ENCODE measurements around the gene PHC2. TPM values are rescaled to one million over a fixed set of nuclear protein-coding genes. Genes with fewer than 3 reads are reported as not detected.

PHC2 gene
- total and polyA plus RNA-seq, 11 donors = 79.7 to 194 (median 99.4) TPM

- WGBS, 4 donors = 0 to 1% (median 1%) methylated on average over 31 to 78 of the region's 78 CpGs
- intact Hi-C loops (cut with DNase I) = loop anchor here in 1 of 10 donors (5.0 kb wide), 2 partner anchors 52 to 92 kb away; partner anchors contain the start of gene ZNF362
- Histone ChIP-seq H3K4me1 (peaks cover 11 to 58% (median 48%) of the 10 kb centered on the region in 12 donors), H3K36me3 (peaks cover 0 to 18% (median 9%) of the 10 kb centered on the region in 9 donors), H3K27me3 (no peaks in the 10 kb centered on the region), H3K4me3 (peak overlapping the region; percentile 83 to 99 (median 95)), H3K27ac (peak overlapping the region; percentile 94 to 100 (median 99)), H3K9me3 (no peaks in the 10 kb centered on the region)
- peak in 3 of 4 donors; percentile 5 to 40 (median 24) for ATAC-seq
- TF ChIP-seq, protein P1, sequence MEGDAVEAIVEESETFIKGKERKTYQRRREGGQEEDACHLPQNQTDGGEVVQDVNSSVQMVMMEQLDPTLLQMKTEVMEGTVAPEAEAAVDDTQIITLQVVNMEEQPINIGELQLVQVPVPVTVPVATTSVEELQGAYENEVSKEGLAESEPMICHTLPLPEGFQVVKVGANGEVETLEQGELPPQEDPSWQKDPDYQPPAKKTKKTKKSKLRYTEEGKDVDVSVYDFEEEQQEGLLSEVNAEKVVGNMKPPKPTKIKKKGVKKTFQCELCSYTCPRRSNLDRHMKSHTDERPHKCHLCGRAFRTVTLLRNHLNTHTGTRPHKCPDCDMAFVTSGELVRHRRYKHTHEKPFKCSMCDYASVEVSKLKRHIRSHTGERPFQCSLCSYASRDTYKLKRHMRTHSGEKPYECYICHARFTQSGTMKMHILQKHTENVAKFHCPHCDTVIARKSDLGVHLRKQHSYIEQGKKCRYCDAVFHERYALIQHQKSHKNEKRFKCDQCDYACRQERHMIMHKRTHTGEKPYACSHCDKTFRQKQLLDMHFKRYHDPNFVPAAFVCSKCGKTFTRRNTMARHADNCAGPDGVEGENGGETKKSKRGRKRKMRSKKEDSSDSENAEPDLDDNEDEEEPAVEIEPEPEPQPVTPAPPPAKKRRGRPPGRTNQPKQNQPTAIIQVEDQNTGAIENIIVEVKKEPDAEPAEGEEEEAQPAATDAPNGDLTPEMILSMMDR (IDR thresholded peaks at IDR 0.05) = no peak
- DNase-seq = peak in 4 of 5 donors; percentile 58 to 82 (median 66)
Measured at GRCh38 chr1:33349081-33349759, 81.7 kb downstream of the PHC2 start.

DNA sequence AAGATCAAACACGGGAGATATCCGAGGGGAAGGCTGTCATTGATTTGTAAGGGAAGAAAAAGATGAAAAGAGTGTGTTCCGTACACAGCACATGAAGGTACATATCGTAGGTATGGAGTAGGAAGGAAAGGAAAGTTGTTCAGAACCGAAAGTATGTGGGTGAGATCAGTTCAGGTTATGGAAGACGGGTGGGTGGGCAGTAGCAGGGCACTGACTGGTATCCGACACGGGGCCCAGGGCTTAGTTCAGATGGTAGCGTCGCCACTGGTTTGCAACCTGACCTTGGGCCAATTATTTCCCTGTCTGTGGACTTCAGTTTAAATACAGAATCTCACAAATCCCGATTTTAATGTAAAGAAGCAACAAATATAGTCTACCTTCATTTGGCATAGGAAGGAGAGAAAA lies 82.2 kb downstream of the PHC2 start:
- ATAC-seq = peak in 2 of 4 donors; percentile 12 to 16
- Histone ChIP-seq H3K36me3 (peaks cover 0 to 16% (median 8%) of the 10 kb centered on the region in 9 donors), H3K27ac (peak overlapping the region; percentile 94 to 100 (median 99)), H3K4me3 (peak overlapping the region; percentile 83 to 99 (median 95)), H3K4me1 (peaks cover 17 to 64% (median 53%) of the 10 kb centered on the region in 12 donors), H3K9me3 (no peaks in the 10 kb centered on the region), H3K27me3 (no peaks in the 10 kb centered on the region)
- WGBS, 4 donors = 1% methylated on average over 11 of the region's 11 CpGs
- no peak for DNase-seq
- intact Hi-C loops (cut with DNase I) = loop anchor here in 1 of 10 donors (5.0 kb wide), 2 partner anchors 51 to 91 kb away; partner anchors contain the start of gene ZNF362
- no peak for TF ChIP-seq POLR2A (IDR thresholded peaks at IDR 0.05)
- TF ChIP-seq, protein P1 (IDR thresholded peaks at IDR 0.05) = no peak

DNA sequence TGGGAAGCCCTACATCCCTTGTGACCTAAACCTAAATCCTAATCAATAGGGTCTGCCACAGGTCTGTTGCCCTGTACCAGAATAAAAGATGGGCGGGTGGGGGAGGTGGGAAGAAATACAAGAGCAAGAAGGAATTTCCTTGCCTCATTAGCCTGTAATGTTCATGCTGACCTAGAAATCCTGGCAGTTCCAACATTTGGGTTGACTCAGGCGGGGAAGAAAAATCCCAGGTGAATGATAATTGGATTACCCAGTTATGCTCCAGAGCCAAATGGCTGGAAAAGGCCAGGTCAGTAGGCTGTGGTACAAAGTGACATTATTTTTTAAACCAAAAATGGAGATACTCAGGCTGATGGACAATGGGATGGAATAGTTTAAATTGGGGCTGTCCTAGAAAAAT lies 82.7 kb downstream of the PHC2 start:
- WGBS, 4 donors = 16 to 26% (median 24%) methylated on average over 2 of the region's 2 CpGs
- no peak for ATAC-seq
- H3K4me3 ChIP-seq = peak overlapping the region; percentile 83 to 99 (median 95)
- no peaks in the 10 kb centered on the region for H3K9me3 ChIP-seq
- no peak for DNase-seq
- no peaks in the 10 kb centered on the region for H3K27me3 ChIP-seq
- no peak for TF ChIP-seq POLR2A (IDR thresholded peaks at IDR 0.05)
- TF ChIP-seq, protein P1 (IDR thresholded peaks at IDR 0.05) = no peak
- peak overlapping the region; percentile 94 to 100 (median 99) for H3K27ac ChIP-seq
- intact Hi-C loops (cut with DNase I) = loop anchor here in 1 of 10 donors (5.0 kb wide), 2 partner anchors 51 to 91 kb away; partner anchors contain the start of gene ZNF362
- H3K4me1 ChIP-seq = peaks cover 20 to 69% (median 58%) of the 10 kb centered on the region in 12 donors
- H3K36me3 ChIP-seq = peaks cover 0 to 21% (median 8%) of the 10 kb centered on the region in 9 donors

DNA sequence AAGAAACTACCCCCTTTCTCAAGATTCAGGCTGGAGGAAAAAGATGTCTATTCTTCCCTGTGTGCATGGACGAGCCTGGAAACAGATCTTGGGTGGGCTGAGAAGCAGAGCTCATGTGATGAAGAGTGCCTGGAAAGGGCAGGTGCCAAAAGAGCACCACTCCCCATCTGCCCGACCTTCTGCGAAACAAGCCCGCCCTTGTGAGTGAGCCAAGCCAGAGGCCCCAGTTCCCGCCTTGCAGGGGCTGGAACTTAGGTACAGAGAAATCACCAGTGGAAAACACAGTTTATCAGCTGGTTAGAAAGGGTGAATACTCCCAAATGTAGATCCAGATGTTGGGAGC lies 83.3 kb downstream of the PHC2 start:
- H3K4me1 ChIP-seq = peaks cover 25 to 74% (median 64%) of the 10 kb centered on the region in 12 donors
- intact Hi-C loops (cut with DNase I) = loop anchor here in 1 of 10 donors (5.0 kb wide), 2 partner anchors 50 to 90 kb away; partner anchors contain the start of gene ZNF362
- no peaks in the 10 kb centered on the region for H3K9me3 ChIP-seq
- peak in 1 of 2 donors; percentile 21 for TF ChIP-seq POLR2A (IDR thresholded peaks at IDR 0.05)
- TF ChIP-seq, protein P1 (IDR thresholded peaks at IDR 0.05) = no peak
- 8 to 17% (median 11%) methylated on average over 5 of the region's 5 CpGs for WGBS, 4 donors
- ATAC-seq (peak; percentile 13 to 47 (median 26)), DNase-seq (peak in 3 of 5 donors; percentile 59 to 77 (median 73))
- H3K27me3 ChIP-seq = no peaks in the 10 kb centered on the region
- H3K36me3 ChIP-seq = peaks cover 0 to 27% (median 9%) of the 10 kb centered on the region in 9 donors
- H3K27ac ChIP-seq = peak overlapping the region; percentile 94 to 100 (median 99)
- peak overlapping the region in 11 of 12 donors; percentile 83 to 99 (median 94) for H3K4me3 ChIP-seq

All from heart left ventricle (tissue), 16 donors.